Esophagus squamous epithelium (tissue), 4 donors: ENCODE results near the gene TRAP1.

ENCODE experiments used
- CTCF ChIP-seq, 6 experiments: fragments of 450-650 bp in 4 of 6; fragments of 200-600 bp in 2 of 6; sonication (generic) in 2 of 6; IDR thresholded peaks; one replicate each; pipeline ENCODE4 v1.5.1; 2016 to 2019; ENCODE audit warnings: antibody characterized with exemption in 6 of 6, mild to moderate bottlenecking in 4 of 6, moderate library complexity in 4 of 6
- POLR2A ChIP-seq, 4 donors: fragments of 450-650 bp; IDR thresholded peaks; one replicate each; pipeline ENCODE4 v1.6.1; 2017; ENCODE audit warnings: antibody characterized with exemption in 4 of 4, mild to moderate bottlenecking in 4 of 4, moderate library complexity in 3 of 4

GRCh38 chr16:3759736-3760135 is 42.4 kb upstream of the TRAP1 start:
- TF ChIP-seq POLR2A (IDR thresholded peaks at IDR 0.05) (no peak), CTCF (IDR thresholded peaks at IDR 0.05) (no peak)
